Muscle of leg (tissue), 11 donors: ENCODE data around the gene EME2. TPM values are rescaled to one million over a fixed set of nuclear protein-coding genes. Genes with fewer than 3 reads are reported as not detected.

Experiments
- DNase-seq: peaks from one replicate; pipeline ENCODE4 v3.0.0; 2013
- H3K27ac ChIP-seq: one replicate; pipeline ENCODE4 v1.5.1; 2013; ENCODE audit warnings: mild to moderate bottlenecking, low read length, control low read depth
- H3K27me3 ChIP-seq: one replicate; pipeline ENCODE4 v1.6.1; 2013; ENCODE audit warnings: low read length; ENCODE audit not compliant: control insufficient read depth, insufficient read depth
- H3K36me3 ChIP-seq: one replicate; pipeline ENCODE4 v1.6.1; 2013; ENCODE audit warnings: low read length; ENCODE audit not compliant: control insufficient read depth, insufficient read depth
- H3K4me1 ChIP-seq: one replicate; pipeline ENCODE4 v1.6.1; 2013; ENCODE audit warnings: low read length; ENCODE audit not compliant: control insufficient read depth, insufficient read depth
- H3K4me3 ChIP-seq: one replicate; pipeline ENCODE4 v1.5.1; 2013; ENCODE audit warnings: low read length, control low read depth
- H3K9me3 ChIP-seq: replicated peaks from 2 replicates; pipeline ENCODE4 v1.6.1; 2013; ENCODE audit warnings: low read depth, low read length; ENCODE audit not compliant: control insufficient read depth
- WGBS: methylation state at CpG from one replicate; pipeline ENCODE4 v1.1.5; 2013; ENCODE audit warnings: missing lambda C conversion rate; ENCODE audit not compliant: insufficient coverage; 5-methylcytosine and 5-hydroxymethylcytosine counted together
- polyA plus RNA-seq, 8 donors: library from polyadenylated mRNA; unstranded; fragments of 120-200 nt; gene quantifications; one replicate each; pipeline versions ENCODE4 v1.2.1 to v1.2.3, GENCODE V29; 2013; ENCODE audit warnings: inconsistent platforms in 1 of 8, low replicate concordance in 1 of 8; ENCODE audit not compliant: insufficient read length in 8 of 8, insufficient read depth in 1 of 8
- total RNA-seq: library from RNA; stranded (reverse); fragments of 120-200 nt; gene quantifications from one replicate; pipeline ENCODE4 v1.2.4, GENCODE V29; 2013

Gene EME2
- total and polyA plus RNA-seq, 9 donors = 4.0 to 9.7 (median 6.9) TPM

DNA sequence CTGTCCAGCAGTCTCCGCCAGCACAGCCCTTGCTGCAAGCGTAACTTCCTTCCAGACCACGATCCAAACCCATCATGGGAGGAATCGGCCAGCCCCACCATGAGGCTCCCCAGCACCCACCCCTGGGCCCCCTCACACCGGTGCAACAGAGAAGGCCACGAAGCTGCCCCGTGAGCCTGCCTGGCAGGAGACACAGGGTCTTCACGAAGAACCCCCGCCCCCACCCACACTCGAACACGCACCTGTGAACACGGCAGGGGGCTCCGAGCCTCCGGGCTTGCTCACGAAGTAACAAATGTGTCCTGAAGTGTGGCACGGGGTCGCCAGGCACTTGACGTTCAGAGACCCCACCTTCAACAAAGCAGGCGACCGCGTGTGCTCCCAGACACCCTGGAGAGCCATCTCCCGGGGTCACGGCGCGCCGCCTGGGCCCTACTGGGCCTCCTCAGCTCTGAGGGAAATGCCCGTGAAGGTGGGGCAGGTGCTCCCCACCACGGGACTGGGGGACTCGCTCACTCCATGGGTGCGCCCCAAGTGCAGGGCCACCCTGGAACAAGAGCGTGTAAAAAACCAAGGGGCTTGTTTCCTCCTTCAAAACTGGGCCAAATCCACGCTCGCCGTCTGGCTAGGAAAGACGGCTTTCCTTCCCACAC lies 46.4 kb downstream of the EME2 start:
- no peaks in the 10 kb centered on the region for H3K27me3 ChIP-seq
- no peak overlapping the region for H3K4me3 ChIP-seq
- no peak overlapping the region for H3K27ac ChIP-seq
- no peaks in the 10 kb centered on the region for H3K4me1 ChIP-seq
- WGBS = 90% methylated on average over 33 of the region's 35 CpGs
- H3K36me3 ChIP-seq = peaks cover 59% of the 10 kb centered on the region
- DNase-seq = no peak
- H3K9me3 ChIP-seq = no peaks in the 10 kb centered on the region

DNA sequence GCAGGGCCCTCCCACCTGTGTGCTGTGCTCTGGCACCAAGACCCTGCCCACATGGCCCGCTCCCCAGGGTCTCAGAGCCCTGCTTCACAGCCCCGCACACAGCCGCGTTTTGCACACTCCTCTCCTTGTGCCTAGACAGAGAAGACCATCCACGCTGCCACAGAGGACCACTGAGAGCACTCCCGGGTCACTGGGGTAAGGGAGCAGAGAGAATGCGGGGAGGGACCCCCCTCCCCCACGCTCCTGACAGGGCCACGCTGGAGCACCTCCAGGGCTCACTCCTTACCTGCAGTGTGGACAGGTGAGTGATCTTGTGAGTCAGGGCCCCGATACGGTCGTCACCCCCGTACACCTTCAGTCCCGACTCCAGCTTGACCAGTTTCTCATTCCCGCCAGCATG lies 47.0 kb downstream of the EME2 start:
- Histone ChIP-seq H3K4me3 (no peak overlapping the region), H3K27ac (no peak overlapping the region), H3K36me3 (peaks cover 59% of the 10 kb centered on the region), H3K4me1 (no peaks in the 10 kb centered on the region), H3K27me3 (no peaks in the 10 kb centered on the region), H3K9me3 (no peaks in the 10 kb centered on the region)
- no peak for DNase-seq
- 85% methylated on average over 6 of the region's 15 CpGs for WGBS

DNA sequence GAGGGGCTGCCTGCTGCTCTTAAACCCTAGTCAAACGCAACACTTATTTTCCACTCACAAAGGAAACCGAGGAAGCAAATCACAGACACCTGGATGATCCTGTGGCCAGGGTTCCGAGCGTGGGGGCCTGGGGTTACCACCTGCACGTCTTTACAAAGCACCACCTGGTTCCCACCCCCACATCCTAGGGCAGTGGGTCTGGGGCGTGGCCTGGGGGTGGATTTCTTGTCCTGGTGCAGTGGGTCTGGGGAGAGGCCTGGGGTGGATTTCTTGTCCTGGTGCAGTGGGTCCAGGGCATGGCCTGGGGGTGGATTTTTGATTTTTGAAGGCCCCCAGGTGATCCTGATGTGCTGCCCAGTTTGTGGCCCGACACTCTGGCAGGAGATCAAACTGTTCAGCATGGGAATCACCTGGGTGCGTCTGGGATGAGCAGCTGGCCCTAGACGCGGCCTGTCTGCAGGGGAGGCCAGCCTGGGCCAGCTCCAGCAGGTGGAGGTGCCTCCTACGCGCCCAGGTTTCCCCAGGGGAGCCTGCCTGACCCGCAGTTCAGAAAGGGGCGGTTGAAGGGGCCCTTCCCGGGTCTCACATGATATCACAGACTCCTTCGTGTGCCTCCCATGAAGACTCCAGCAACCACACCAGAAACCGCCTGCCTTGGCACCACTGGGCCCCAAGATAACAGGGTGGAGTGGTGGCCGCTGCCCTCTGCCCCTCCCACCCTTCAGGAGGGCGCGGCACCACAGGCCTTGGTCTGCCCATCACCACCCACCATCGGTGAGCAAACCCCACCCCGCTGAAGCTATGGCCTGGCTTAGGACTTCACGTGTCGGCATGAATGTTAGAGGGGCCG lies 47.7 kb downstream of the EME2 start:
- peaks cover 53% of the 10 kb centered on the region for H3K36me3 ChIP-seq
- H3K27me3 ChIP-seq = no peaks in the 10 kb centered on the region
- H3K4me1 ChIP-seq = peaks cover 2% of the 10 kb centered on the region
- H3K4me3 ChIP-seq = no peak overlapping the region
- H3K27ac ChIP-seq = no peak overlapping the region
- 89% methylated on average over 21 of the region's 25 CpGs for WGBS
- no peak for DNase-seq
- H3K9me3 ChIP-seq = no peaks in the 10 kb centered on the region

DNA sequence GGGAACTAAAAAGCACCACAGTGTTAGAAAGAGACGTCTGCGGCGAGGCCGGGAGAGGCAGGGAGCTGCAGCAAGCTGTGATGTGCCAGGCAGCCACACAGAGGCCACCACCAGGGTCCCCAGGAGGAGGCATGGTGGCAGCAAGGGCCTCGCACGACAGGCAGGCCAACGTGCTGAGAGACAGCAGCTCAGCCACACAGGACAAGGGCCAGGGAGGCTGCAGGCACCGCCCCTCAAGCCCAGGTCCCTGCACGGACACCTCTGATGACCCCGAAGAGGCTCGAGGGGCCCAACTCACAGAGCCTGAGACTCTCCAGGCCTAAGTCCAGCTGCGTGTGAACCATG lies 48.3 kb downstream of the EME2 start:
- no peak overlapping the region for H3K27ac ChIP-seq
- WGBS = 90% methylated on average over 12 of the region's 12 CpGs
- H3K4me1 ChIP-seq = peaks cover 8% of the 10 kb centered on the region
- no peak overlapping the region for H3K4me3 ChIP-seq
- H3K9me3 ChIP-seq = no peaks in the 10 kb centered on the region
- DNase-seq = no peak
- no peaks in the 10 kb centered on the region for H3K27me3 ChIP-seq
- peaks cover 52% of the 10 kb centered on the region for H3K36me3 ChIP-seq

DNA sequence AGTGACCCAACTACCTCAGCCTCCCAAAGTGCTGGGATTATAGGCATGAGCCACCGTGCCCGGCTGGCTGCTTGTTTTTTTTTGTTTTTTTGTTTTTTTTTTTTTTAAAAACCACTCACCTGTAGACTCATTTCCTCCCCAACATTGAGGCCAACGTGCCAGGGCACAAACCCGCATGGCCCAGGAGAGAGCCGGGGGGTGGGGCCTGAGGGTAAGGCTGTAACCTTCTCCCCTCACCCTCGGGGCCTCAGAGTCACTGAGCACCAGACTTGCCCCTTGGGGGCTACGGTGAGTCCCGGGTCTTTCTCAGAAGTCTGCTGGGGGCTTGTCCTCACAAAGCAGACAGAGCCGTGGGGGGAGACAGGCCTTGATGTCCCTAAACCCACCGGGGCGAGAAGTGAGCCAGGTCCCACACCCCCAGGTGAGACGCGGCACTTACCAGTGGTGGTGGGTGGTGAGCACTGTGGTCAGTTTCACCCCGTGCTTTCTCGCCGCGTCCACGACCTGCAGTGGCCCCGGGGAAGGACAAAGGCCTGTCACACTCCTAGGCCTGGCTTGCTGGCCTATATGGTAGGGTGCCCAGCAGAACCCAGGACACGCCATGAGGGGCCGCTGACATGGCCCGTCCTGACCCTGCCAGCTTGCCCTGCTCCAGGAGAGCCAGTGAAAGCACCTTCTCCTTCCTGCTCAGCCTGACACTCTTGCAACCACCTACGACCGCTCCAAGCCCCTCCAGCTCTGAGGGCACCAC lies 49.4 kb downstream of the EME2 start:
- no peaks in the 10 kb centered on the region for H3K27me3 ChIP-seq
- H3K4me3 ChIP-seq = no peak overlapping the region
- no peak overlapping the region for H3K27ac ChIP-seq
- H3K9me3 ChIP-seq = no peaks in the 10 kb centered on the region
- 97% methylated on average over 21 of the region's 24 CpGs for WGBS
- H3K36me3 ChIP-seq = peaks cover 43% of the 10 kb centered on the region
- DNase-seq = no peak
- peaks cover 9% of the 10 kb centered on the region for H3K4me1 ChIP-seq

DNA sequence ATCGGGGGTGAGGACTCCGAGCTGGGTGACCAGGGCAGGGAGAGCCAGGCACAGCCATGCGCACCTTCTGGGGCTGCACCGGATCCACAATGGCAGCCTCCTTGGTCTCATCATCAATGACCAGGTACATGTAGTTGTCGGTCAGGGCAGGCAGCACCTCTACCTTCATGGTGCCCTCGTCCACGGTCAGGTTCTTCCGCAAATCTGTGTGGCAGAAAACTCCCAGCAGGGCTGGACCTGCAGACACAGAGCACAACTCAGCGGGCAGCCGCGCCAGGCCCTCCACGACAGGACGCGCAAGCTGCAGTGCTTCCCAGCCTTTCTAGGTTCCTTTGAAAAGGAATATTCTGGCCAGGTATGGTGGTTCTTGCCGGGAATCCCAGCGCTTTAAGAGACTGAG lies 50.2 kb downstream of the EME2 start:
- no peaks in the 10 kb centered on the region for H3K27me3 ChIP-seq
- peaks cover 12% of the 10 kb centered on the region for H3K4me1 ChIP-seq
- H3K36me3 ChIP-seq = peaks cover 38% of the 10 kb centered on the region
- H3K4me3 ChIP-seq = no peak overlapping the region
- no peak overlapping the region for H3K27ac ChIP-seq
- WGBS = 94% methylated on average over 15 of the region's 16 CpGs
- H3K9me3 ChIP-seq = no peaks in the 10 kb centered on the region
- DNase-seq = no peak

DNA sequence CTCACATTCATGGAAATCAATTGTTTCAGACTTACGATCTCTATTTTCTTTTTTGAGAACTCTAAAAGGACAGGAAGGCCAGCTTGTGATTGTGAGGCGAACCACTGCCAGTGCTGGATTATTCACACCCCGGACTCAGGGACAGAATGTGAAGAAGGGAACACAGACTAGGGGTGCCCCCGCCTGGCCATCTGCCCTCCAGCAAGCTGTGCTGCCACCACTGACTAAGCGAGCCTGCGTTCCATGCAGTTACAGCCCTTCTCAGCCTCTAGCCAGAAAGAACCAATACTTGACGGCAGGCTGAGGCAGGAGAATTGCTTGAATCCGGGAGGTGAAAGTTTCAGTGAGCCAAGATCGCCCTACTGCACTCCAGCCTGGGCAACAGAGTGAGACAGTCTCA lies 51.2 kb downstream of the EME2 start:
- Histone ChIP-seq H3K36me3 (peaks cover 36% of the 10 kb centered on the region), H3K27me3 (no peaks in the 10 kb centered on the region), H3K4me3 (no peak overlapping the region), H3K9me3 (no peaks in the 10 kb centered on the region), H3K27ac (no peak overlapping the region), H3K4me1 (peaks cover 14% of the 10 kb centered on the region)
- WGBS = 21% methylated on average over 6 of the region's 9 CpGs
- peak; percentile 33 for DNase-seq

DNA sequence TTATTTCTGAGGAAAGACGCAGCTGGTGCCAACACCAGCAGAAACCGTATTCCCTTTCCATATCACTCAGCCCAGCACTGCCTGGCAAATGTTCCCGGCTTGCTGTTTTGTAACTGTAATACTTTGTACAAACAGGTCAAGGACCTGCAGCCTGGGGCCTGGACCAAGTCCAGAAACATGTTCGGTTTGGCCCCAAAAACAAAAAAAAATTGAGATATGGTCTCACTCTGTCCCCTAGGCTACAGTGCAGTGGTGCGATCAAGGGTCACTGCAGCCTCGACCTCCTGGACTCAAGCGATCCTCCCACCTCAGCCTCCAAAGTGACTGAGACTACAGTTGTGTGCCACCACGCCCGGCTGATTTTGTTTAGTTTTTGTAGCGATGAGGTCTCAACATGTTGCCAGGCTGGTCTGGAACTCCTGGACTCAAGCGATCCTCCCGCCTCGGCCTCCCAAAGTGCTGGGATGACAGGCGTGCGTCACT lies 52.8 kb downstream of the EME2 start:
- Histone ChIP-seq H3K9me3 (no peaks in the 10 kb centered on the region), H3K27ac (no peak overlapping the region), H3K27me3 (no peaks in the 10 kb centered on the region), H3K4me3 (peak overlapping the region; percentile 41), H3K36me3 (peaks cover 31% of the 10 kb centered on the region), H3K4me1 (peaks cover 19% of the 10 kb centered on the region)
- no peak for DNase-seq
- WGBS = 78% methylated on average over 12 of the region's 15 CpGs
